ENCODE measurements around the gene MLLT6.

Gene MLLT6

DNA sequence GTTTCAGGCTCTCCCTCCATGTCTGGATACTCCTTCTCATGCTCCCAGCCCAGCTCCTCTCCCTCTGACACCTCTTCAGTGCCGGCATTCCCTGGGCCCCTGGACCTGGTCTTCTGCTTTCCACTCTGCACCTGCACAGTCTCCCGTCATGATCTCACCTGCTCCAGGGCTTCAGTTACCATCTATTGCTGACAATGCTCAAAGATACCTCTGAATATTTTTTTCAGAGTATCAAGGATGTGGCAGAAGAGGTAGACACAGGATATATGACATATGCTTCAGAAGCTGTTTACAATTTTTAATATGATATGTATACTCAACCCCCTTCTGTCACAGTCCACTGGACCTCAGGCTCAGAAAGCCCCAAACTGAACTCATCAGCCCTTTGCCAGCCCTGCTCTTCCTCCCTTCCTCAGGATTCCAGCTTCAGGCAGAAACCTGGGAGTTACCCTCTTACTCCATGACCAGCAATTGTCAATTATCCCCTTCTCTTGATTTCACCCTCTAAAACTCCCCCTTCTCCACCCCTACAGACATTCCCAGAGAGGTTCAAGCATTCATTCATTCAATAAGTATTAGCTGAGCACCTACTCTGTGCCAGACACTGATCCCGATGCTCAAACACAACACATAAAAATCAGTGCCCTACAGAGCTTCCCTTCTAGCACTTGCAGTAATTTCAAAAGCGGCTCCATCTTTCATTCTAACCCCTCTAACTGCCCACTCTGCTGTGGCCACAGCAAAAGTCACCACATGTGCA, 7.8 kb upstream of the MLLT6 start:
- H3K27ac ChIP-seq = no peak overlapping the region
- TF ChIP-seq CTCF (IDR thresholded peaks at IDR 0.05) = no peak
- no peak for TF ChIP-seq ZFX (IDR thresholded peaks at IDR 0.05; ENCODE audit: borderline replicate concordance)

- TF ChIP-seq CTCF (IDR thresholded peaks at IDR 0.05) (no peak), ZFX (IDR thresholded peaks at IDR 0.05; ENCODE audit: borderline replicate concordance) (no peak)
- no peak overlapping the region for H3K27ac ChIP-seq
These were observed 6.3 kb upstream of the MLLT6 start for GRCh38 chr17:38698760-38699159.

GRCh38 chr17:38701504-38702165, 3.4 kb upstream of the MLLT6 start:
- peak overlapping the region; percentile 97 for H3K27ac ChIP-seq
- no peak for TF ChIP-seq ZFX (IDR thresholded peaks at IDR 0.05; ENCODE audit: borderline replicate concordance)
- no peak for TF ChIP-seq CTCF (IDR thresholded peaks at IDR 0.05)

DNA sequence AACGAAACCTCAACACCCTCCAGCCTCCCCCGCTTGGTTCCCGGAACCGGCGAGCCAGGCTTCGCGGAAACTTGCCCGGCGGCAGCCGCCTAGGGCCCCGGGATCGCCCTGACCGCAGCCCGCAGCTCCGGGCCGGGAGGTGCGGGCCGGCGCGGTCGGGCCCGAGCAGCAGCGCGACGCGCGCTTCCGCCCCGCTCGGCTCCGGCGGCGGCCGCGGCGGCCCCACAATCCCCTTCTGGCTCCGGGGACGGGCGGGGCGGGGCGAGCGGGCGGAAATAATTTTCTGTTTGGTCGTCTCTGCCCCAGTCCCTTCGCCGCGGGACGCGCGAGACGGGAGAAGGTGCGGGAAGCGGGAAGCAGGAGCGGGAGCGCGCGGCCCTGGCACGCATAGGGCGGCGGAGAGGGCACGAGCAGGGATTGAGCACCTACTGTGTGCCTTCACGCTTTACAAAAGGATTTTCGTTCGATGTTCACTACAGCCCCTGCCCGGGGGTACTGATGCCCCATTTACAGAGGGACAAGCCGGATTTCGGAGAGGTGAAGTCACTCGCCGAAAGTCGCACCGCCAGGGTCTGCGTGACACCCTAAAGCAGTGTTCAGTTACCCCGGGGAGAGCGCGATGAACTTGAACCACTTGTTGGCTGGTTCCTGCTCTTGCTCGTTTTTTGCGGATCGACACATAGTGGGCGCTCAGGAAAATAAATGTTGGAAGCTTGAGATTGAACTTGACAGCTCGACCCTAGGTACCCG, 2.7 kb upstream of the MLLT6 start:
- peak overlapping the region; percentile 97 for H3K27ac ChIP-seq
- TF ChIP-seq ZFX (IDR thresholded peaks at IDR 0.05; ENCODE audit: borderline replicate concordance) (no peak), CTCF (IDR thresholded peaks at IDR 0.05) (no peak)

DNA sequence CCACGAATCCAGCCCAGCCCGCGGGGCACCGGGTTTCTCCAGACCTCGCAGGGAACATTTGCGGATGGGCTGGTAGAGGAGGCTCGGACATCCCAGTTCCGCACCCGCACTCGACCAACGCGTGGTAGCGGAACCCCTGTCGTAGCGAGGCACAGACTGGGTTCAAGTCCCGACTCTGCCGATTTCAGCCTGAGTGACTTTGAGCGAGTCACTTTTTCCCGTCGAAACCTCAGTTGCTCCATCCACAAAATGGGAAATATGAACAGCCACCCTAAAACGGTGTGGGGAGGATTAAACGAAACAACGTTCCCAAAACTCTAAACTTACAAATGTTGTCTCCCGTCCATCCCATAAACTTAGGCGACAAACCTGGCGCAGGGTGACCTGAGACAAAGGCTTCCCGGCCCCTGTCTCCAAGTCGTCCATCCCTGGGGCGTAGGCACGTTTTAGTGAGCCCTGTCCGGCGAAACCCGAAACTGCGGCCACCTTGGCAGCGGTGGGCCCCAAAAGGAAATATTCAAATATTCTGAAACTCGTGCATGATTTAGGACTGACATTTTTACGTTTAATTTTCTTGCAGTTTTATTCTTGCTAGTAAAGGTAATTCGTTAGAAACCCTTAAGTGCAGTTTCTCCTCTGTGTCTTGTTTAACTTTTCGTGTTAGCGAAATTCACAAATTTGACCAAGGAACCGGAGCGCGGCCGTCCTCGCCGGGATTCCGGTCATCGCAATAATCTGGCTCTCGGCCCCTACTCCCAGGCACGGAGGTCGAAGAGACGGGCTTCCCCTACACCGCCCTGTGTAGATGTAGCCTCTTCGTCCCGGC, 1.9 kb upstream of the MLLT6 start:
- H3K27ac ChIP-seq = peak overlapping the region; percentile 97
- TF ChIP-seq CTCF (IDR thresholded peaks at IDR 0.05) (no peak), ZFX (IDR thresholded peaks at IDR 0.05; ENCODE audit: borderline replicate concordance) (no peak)

- no peak for TF ChIP-seq CTCF (IDR thresholded peaks at IDR 0.05)
- TF ChIP-seq ZFX (IDR thresholded peaks at IDR 0.05; ENCODE audit: borderline replicate concordance) = no peak
- H3K27ac ChIP-seq = peak overlapping the region; percentile 97
These were observed 1.1 kb upstream of the MLLT6 start for GRCh38 chr17:38703742-38704605.

Measured in 22Rv1 (cell line).